Fibroblast of skin of left quadriceps (primary cell): ENCODE data around the gene ZNF419.
"Not testable (repeated sequence)": the region's sequence is repeated elsewhere in the genome, so short reads cannot be mapped to it uniquely, and the experiment has no call there.

ENCODE experiments used
- DNase-seq, 2 experiments: peaks; one replicate each; pipeline ENCODE4 v3.0.0-alpha.2; 2013; ENCODE audit warnings: low read depth in 2 of 2

Gene ZNF419

GRCh38 chr19:57487477-57488298, at the start of gene ZNF419:
Gene ZNF419, plus strand, starts transcription at chr19:57487750. Its CDS starts 201 bp downstream, at chr19:57487951.
- DNase-seq, result peak; percentile 64 to 65

GRCh38 chr19:57437931-57438330, 49.6 kb upstream of the ZNF419 start:
- no peak for DNase-seq

- no peak for DNase-seq
These were observed 48.6 kb upstream of the ZNF419 start for GRCh38 chr19:57438925-57439324.

GRCh38 chr19:57441979-57442752, 45.4 kb upstream of the ZNF419 start:
- no peak for DNase-seq

GRCh38 chr19:57443121-57443696, 44.3 kb upstream of the ZNF419 start:
- no peak for DNase-seq

GRCh38 chr19:57452307-57452706, 35.2 kb upstream of the ZNF419 start:
- DNase-seq, result no peak

DNA sequence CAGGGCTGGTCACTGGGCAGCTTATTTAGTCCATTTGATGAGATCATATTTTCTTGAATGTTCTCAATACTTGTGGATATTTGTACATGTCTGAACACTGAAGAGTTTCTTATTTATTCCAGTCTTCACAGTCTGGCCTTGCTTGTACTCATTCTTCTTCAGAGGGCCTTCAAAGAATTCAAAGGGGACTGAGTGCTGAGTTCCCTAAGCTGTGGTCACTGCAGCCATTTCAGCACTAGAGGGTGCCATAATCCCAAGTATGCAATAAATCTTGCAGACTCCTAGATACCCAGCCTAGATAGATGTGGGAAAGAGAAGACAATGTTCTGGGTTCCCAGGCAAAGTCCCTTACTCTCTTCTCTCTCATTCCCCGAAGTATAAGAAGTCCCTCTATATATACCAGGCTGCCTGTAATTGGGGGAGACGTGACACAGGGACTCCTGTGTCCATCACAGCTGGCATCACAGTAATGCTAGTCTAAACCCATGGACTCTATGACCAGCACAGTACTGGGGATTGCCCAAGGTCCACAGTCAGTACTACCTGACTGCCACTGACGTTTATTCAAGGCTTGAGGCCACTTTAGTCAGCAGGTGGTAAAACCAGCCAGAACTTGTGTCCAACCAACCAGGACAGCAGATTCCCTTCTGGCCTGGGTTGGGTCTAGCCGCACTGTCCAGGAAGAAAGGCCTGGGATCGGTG, 21.7 kb upstream of the ZNF419 start:
- no peak for DNase-seq

DNA sequence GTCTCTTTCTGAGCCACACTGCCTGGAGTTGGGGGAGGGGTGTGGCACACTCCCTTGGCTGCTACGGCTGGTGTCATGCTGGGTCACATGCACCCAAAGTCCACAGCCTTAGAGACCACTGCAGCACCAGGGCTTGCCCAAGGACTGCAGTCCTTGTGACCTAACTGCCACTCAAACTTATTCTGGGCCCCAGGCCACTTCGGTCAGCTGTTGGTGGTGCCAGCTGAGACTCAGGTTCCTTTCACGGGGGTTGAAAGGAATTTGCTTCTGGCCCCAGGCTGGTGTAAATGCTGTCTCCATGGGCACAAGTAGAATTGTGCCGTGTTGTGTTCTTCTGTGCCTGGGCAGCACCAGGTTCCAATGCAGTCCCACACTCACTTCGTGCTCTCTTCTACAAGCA, 21.1 kb upstream of the ZNF419 start:
- DNase-seq, result no peak

GRCh38 chr19:57473646-57474045, 13.9 kb upstream of the ZNF419 start:
- DNase-seq, result no peak

- peak; percentile 81 to 82 for DNase-seq
These were observed 10.2 kb upstream of the ZNF419 start, which contains the start of gene ZNF772 for GRCh38 chr19:57477191-57478008. Gene ZNF772, minus strand, starts transcription at chr19:57477566. Its CDS starts 257 bp downstream, at chr19:57477309.

- not testable (repeated sequence) for DNase-seq
These were observed 722 bp downstream of the ZNF419 start for GRCh38 chr19:57488299-57488644.

GRCh38 chr19:57499332-57499679, 11.8 kb downstream of the ZNF419 start:
- DNase-seq, result not testable (repeated sequence)

- DNase-seq, result peak; percentile 86 to 88
These were observed 12.3 kb downstream of the ZNF419 start, which contains the start of gene ZNF773 for GRCh38 chr19:57499680-57500395. Gene ZNF773, plus strand, starts transcription at chr19:57499938. Its CDS starts 143 bp downstream, at chr19:57500081.

GRCh38 chr19:57500400-57500799, 12.8 kb downstream of the ZNF419 start:
- peak in 1 of 2 experiments; percentile 16 for DNase-seq

- no peak for DNase-seq
These were observed 18.6 kb downstream of the ZNF419 start for GRCh38 chr19:57506163-57506562.

- DNase-seq, result no peak
These were observed 23.9 kb downstream of the ZNF419 start for GRCh38 chr19:57511484-57511883.

- no peak for DNase-seq
These were observed 25.3 kb downstream of the ZNF419 start for GRCh38 chr19:57512845-57513244.

DNA sequence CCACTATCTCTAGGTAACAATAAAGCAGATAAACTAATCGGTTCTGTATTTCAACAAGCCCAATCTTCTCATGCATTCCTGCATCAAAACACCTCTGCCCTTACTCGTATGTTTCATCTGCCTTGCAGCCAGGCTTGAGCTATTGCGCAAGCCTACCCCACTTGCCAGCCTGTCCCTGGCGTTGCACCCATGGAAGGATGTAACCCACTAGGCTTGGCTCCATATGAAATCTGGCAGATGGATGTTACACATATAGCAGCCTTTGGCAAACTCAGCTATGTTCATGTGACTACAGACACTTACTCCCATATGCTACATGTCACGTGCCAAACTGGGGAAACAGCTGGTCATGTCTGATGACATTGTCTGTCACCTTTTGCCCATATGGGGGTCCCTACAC, 27.7 kb downstream of the ZNF419 start:
- no peak for DNase-seq

- DNase-seq, result not testable (repeated sequence)
These were observed 30.5 kb downstream of the ZNF419 start for GRCh38 chr19:57518021-57518420.
